Heart left ventricle (tissue), 16 donors: ENCODE results near the gene OR2Z1. TPM values are rescaled to one million over a fixed set of nuclear protein-coding genes. Genes with fewer than 3 reads are reported as not detected.
"Not testable (repeated sequence)": the region's sequence is repeated elsewhere in the genome, so short reads cannot be mapped to it uniquely, and the experiment has no call there.

ENCODE experiments used
- ATAC-seq, 4 donors: fragments of 200-7000 bp; cut with Tn5 transposase; one replicate each; pipeline ENCODE4 v1.9.1; 2020 to 2022; ENCODE audit warnings: moderate library complexity in 4 of 4, mild to moderate bottlenecking in 3 of 4, moderate number of reproducible peaks in 1 of 4
- DNase-seq, 5 donors: peaks; one replicate each; pipeline ENCODE4 v3.0.0-alpha.2; 2020
- H3K27ac ChIP-seq, 12 donors: fragments of 200-600 bp; sonication (generic) in 4 of 12; one replicate each; pipeline versions ENCODE4 v1.5.0 to v1.8.0; 2016 to 2022; ENCODE audit warnings: mild to moderate bottlenecking in 2 of 12
- H3K27me3 ChIP-seq, 9 donors: fragments of 200-600 bp; sonication (generic) in 2 of 9; one replicate each; pipeline versions ENCODE4 v1.5.1 to v1.8.0; 2016 to 2022; ENCODE audit warnings: mild to moderate bottlenecking in 3 of 9
- H3K36me3 ChIP-seq, 9 donors: fragments of 200-600 bp; sonication (generic) in 2 of 9; one replicate each; pipeline versions ENCODE4 v1.5.0 to v1.8.0; 2018 to 2022; ENCODE audit warnings: mild to moderate bottlenecking in 2 of 9
- H3K4me1 ChIP-seq, 12 donors: fragments of 200-600 bp; sonication (generic) in 4 of 12; one replicate each; pipeline versions ENCODE4 v1.5.0 to v1.8.0; 2016 to 2022; ENCODE audit warnings: mild to moderate bottlenecking in 3 of 12
- H3K4me3 ChIP-seq, 12 donors: fragments of 200-600 bp; sonication (generic) in 4 of 12; one replicate each; pipeline versions ENCODE4 v1.5.0 to v1.8.0; 2017 to 2022; ENCODE audit warnings: mild to moderate bottlenecking in 9 of 12, moderate library complexity in 4 of 12
- H3K9me3 ChIP-seq, 12 donors: fragments of 200-600 bp; sonication (generic) in 4 of 12; one replicate each; pipeline versions ENCODE4 v1.5.0 to v1.8.0; 2016 to 2022; ENCODE audit warnings: mild to moderate bottlenecking in 1 of 12
- POLR2A ChIP-seq, 2 donors: fragments of 450-650 bp; IDR thresholded peaks; one replicate each; pipeline ENCODE4 v1.6.1; 2017; ENCODE audit warnings: antibody characterized with exemption in 2 of 2, mild to moderate bottlenecking in 2 of 2, moderate library complexity in 2 of 2
- WGBS, 4 donors: extraction: QIAGEN DNeasy Blood & Tissue Kit in 2 of 4; methylation state at CpG; one replicate each; pipeline versions ENCODE4 v1.1.5 to v1.1.7; 2013 to 2018; 5-methylcytosine and 5-hydroxymethylcytosine counted together
- intact Hi-C, 10 donors: fragments of 100-400 bp; cut with DNase I; formaldehyde crosslinking; loops; one replicate each; pipeline versions ENCODE4 v1.11.1 to v1.14.2; 2022
- polyA plus RNA-seq, 2 donors: library from polyadenylated mRNA; stranded (reverse); fragments of 200-250 nt; gene quantifications; one replicate each; pipeline ENCODE4 v1.2.3, GENCODE V29; 2013
- total RNA-seq, 9 donors: library from RNA; depleted of rRNA in 2 of 9; stranded (reverse); fragments of >200 nt in 2 of 9; fragmentation: NEBNext Ultra II Directional in 3 of 9; extraction: Animal tissue kit (Norgen Biotek cat#: 25700) in 3 of 9; gene quantifications; one replicate each; pipeline versions ENCODE4 v1.1.0 to v1.2.4, GENCODE V29; 2016 to 2023
- TF ChIP-seq, protein P1 (sequence below), 12 donors: fragments of 200-600 bp; sonication (generic) in 4 of 12; IDR thresholded peaks; one replicate each; pipeline versions ENCODE4 v1.5.0 to v1.8.0; 2018 to 2022; ENCODE audit warnings: antibody characterized with exemption in 12 of 12, mild to moderate bottlenecking in 5 of 12
- donor health status: ischemic (EF 13 %, LVEDD 7.1; RV severe dilation, severe dysfunction).
- donor health status: healthy with polysubstance abuse.
- donor health status: DM: no; HTN: yes; CAD: no.
- donor health status: DM: no; HTN: no; CAD: no.
- donor health status: ischemic (EF 25% LVEDD 6.9; RV normal size, moderate dysfunction).
- donor health status: ischemic (EF 25% LVEDD 5.7; RV mildly dilated, moderate dysfunction).
- donor health status: healthy.
- donor health status: DM: yes; HTN: yes; CAD: no.
- donor health status: ischemic (EF 35%, LVEDD 5.7; RV mildly dilated, moderate dysfunction).
- donor health status: nonischemic (EF 11% LVEDD 7.7; RV severe dilation, severe dysfunction).
- donor health status: DM: yes; HTN: yes; CAD: no.
- donor health status: PGD.
- donor health status: ischemic (EF 29% LVEDD 5.4; RV normal size, mild dysfunction).
- donor health status: nonischemic (EF 23%, LVEDD 6.1; RV moderate dilation, normal function).

OR2Z1 gene
- total and polyA plus RNA-seq, 11 donors: not detected

GRCh38 chr19:8731428-8732169 lies 10.2 kb downstream of the OR2Z1 start:
- Histone ChIP-seq H3K27me3 (peaks cover 0 to 2% (median 0%) of the 10 kb centered on the region in 9 donors), H3K4me1 (no peaks in the 10 kb centered on the region), H3K9me3 (no peaks in the 10 kb centered on the region), H3K27ac (no peak overlapping the region), H3K4me3 (no peak overlapping the region), H3K36me3 (no peaks in the 10 kb centered on the region)
- DNase-seq (no peak), ATAC-seq (no peak)
- intact Hi-C loops: no loop called here
- 58 to 68% (median 60%) methylated on average over 19 of the region's 19 CpGs for WGBS, 4 donors
- TF ChIP-seq POLR2A (IDR thresholded peaks at IDR 0.05): no peak
- TF ChIP-seq, protein P1, sequence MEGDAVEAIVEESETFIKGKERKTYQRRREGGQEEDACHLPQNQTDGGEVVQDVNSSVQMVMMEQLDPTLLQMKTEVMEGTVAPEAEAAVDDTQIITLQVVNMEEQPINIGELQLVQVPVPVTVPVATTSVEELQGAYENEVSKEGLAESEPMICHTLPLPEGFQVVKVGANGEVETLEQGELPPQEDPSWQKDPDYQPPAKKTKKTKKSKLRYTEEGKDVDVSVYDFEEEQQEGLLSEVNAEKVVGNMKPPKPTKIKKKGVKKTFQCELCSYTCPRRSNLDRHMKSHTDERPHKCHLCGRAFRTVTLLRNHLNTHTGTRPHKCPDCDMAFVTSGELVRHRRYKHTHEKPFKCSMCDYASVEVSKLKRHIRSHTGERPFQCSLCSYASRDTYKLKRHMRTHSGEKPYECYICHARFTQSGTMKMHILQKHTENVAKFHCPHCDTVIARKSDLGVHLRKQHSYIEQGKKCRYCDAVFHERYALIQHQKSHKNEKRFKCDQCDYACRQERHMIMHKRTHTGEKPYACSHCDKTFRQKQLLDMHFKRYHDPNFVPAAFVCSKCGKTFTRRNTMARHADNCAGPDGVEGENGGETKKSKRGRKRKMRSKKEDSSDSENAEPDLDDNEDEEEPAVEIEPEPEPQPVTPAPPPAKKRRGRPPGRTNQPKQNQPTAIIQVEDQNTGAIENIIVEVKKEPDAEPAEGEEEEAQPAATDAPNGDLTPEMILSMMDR (IDR thresholded peaks at IDR 0.05): no peak

DNA sequence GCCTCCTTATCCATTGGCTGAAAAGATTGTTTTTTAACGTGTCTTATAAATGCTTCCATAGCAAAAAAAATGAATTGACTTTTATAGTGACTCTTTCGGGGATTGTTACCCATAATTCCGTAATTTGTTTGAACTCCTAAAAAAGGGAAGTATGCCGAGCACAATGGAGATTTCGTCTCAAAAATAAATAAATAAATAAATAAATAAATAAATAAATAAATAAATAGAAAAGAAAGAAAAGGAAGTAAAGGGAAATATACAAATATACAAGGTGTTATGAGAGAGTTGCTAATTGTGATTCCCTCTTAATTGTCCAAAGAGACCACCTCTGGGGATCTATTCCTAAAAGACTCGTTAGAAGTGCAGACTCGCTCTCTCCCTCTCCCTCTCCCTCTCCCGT lies 16.9 kb downstream of the OR2Z1 start:
- Histone ChIP-seq H3K9me3 (no peaks in the 10 kb centered on the region), H3K27me3 (no peaks in the 10 kb centered on the region), H3K4me1 (no peaks in the 10 kb centered on the region), H3K27ac (no peak overlapping the region), H3K4me3 (no peak overlapping the region), H3K36me3 (no peaks in the 10 kb centered on the region)
- intact Hi-C loops: no loop called here
- WGBS, 4 donors: 80 to 85% (median 83%) methylated on average over 8 of the region's 8 CpGs
- no peak for ATAC-seq
- TF ChIP-seq POLR2A (IDR thresholded peaks at IDR 0.05): no peak
- TF ChIP-seq, protein P1 (IDR thresholded peaks at IDR 0.05): no peak
- DNase-seq: no peak

DNA sequence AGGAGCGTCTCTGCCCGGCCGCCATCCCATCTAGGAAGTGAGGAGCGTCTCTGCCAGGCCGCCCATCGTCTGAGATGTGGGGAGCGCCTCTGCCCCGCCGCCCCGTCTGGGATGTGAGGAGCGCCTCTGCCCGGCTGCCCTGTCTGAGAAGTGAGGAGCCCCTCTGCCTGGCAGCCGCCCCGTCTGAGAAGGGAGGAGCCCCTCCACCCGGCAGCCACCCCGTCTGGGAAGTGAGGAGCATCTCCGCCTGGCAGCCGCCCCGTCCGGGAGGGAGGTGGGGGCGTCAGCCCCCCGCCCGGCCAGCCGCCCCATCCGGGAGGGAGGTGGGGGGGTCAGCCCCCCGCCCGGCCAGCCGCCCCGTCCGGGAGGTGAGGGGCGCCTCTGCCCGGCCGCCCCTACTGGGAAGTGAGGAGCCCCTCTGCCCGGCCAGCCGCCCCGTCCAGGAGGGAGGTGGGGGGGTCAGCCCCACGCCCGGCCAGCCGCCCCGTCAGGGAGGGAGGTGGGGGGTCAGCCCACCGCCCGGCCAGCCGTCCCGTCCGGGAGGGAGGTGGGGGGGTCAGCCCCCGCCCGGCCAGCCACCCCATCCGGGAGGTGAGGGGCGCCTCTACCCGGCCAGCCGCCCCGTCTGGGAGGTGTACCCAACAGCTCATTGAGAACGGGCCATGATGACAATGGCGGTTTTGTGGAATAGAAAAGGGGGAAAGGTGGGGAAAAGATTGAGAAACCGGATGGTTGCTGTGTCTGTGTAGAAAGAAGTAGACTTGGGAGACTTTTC lies 18.0 kb downstream of the OR2Z1 start:
- H3K27ac ChIP-seq, H3K4me3 ChIP-seq, H3K4me1 ChIP-seq, H3K27me3 ChIP-seq, DNase-seq, ATAC-seq, H3K36me3 ChIP-seq, H3K9me3 ChIP-seq, intact Hi-C loops: not testable (repeated sequence)
- WGBS, 4 donors: 86 to 98% (median 92%) methylated on average over 15 to 44 of the region's 55 CpGs

- H3K4me3 ChIP-seq, H3K27me3 ChIP-seq, H3K4me1 ChIP-seq, H3K27ac ChIP-seq, intact Hi-C loops, H3K9me3 ChIP-seq, ATAC-seq, H3K36me3 ChIP-seq: not testable (repeated sequence)
- 75 to 84% (median 80%) methylated on average over 5 of the region's 11 CpGs for WGBS, 4 donors
- peak in 1 of 5 donors; percentile 18 for DNase-seq
These were observed 45.8 kb downstream of the OR2Z1 start for GRCh38 chr19:8767257-8767656.

DNA sequence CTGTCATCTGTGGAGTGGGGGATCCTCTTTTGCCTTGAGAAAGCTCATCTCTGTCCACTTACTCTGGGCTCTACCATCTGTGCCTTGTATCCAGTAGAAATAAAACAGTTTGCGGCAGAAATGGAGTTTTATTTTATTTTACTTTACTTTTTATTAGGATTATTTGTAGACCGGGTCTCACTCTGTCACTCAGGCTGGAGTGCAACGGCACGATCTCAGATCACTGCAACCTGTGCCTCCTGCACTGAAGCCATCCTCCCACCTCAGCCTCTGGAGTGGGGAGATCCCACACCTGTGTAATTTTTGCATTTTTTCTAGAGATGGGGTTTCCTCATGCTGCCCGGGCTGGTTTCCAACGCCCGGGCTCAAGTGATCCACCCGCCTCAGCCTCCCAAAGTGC lies 47.8 kb downstream of the OR2Z1 start:
- H3K36me3 ChIP-seq, intact Hi-C loops, H3K27ac ChIP-seq, DNase-seq, H3K4me3 ChIP-seq, H3K4me1 ChIP-seq, H3K27me3 ChIP-seq, H3K9me3 ChIP-seq, ATAC-seq: not testable (repeated sequence)
- WGBS, 4 donors: 79 to 91% (median 86%) methylated on average over 3 to 4 of the region's 8 CpGs

GRCh38 chr19:8773587-8773986 lies 52.2 kb downstream of the OR2Z1 start:
- ATAC-seq, DNase-seq, H3K9me3 ChIP-seq, H3K4me1 ChIP-seq, H3K27ac ChIP-seq, H3K27me3 ChIP-seq, intact Hi-C loops, H3K4me3 ChIP-seq, H3K36me3 ChIP-seq: not testable (repeated sequence)
- WGBS, 4 donors: 77 to 82% methylated on average over 6 of the region's 12 CpGs; no CpG with 5 or more reads in 2 of the 4 donors
